ENCODE measurements around the gene JPH4. TPM values are rescaled to one million over a fixed set of nuclear protein-coding genes. Genes with fewer than 3 reads are reported as not detected.

Gene JPH4
- total RNA-seq, 4 donors from 2014 or later, result 0.09 TPM; not detected in 3

DNA sequence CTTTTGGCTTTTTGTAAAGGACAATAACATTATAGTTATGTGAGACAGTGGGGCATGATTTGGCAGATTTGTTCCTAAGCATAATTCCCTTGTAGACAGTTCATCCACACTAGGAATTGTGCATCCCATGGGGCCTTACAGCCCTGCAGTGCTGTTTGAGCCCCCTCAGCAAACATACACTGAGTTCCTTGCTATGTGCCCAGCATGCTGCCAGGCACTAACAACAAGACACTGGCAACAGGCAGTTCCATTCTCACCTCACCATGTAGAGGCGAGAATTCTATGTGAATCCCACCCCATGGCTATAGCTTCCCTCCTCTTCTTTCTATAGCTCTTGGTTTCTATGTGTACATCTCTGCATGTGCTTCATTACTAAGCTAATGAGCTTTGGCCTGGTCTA is 20.6 kb downstream of the JPH4 start:
- Histone ChIP-seq H3K27ac (no peak overlapping the region), H3K4me3 (no peak overlapping the region), H3K36me3 (no peaks in the 10 kb centered on the region), H3K4me1 (peaks cover 19 to 30% of the 10 kb centered on the region in 2 donors), H3K9me3 (no peaks in the 10 kb centered on the region), H3K27me3 (no peaks in the 10 kb centered on the region)
- DNase-seq, result no peak
- in situ Hi-C loops (cut with MboI; ENCODE audit: low sequenced_read_pairs in 4 of 4), result loop anchor here in 3 of 4 donors (5.0 to 25.0 kb wide), 5 partner anchors 76 to 971 kb away; partner anchors contain the start of genes ABHD4 (in 1 of the 3), DAD1 (in 1 of the 3) and PABPN1 (in 1 of the 3)
- intact Hi-C loops (cut with DNase I; ENCODE audit: low total_unique reads), result loop anchor here (2.0 to 10.0 kb wide), 4 partner anchors 89 to 877 kb away; partner anchors contain the start of genes NGDN, PABPN1 and PRMT5
- no peak for TF ChIP-seq POLR2A (IDR thresholded peaks at IDR 0.05)
- TF ChIP-seq, protein P1, sequence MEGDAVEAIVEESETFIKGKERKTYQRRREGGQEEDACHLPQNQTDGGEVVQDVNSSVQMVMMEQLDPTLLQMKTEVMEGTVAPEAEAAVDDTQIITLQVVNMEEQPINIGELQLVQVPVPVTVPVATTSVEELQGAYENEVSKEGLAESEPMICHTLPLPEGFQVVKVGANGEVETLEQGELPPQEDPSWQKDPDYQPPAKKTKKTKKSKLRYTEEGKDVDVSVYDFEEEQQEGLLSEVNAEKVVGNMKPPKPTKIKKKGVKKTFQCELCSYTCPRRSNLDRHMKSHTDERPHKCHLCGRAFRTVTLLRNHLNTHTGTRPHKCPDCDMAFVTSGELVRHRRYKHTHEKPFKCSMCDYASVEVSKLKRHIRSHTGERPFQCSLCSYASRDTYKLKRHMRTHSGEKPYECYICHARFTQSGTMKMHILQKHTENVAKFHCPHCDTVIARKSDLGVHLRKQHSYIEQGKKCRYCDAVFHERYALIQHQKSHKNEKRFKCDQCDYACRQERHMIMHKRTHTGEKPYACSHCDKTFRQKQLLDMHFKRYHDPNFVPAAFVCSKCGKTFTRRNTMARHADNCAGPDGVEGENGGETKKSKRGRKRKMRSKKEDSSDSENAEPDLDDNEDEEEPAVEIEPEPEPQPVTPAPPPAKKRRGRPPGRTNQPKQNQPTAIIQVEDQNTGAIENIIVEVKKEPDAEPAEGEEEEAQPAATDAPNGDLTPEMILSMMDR (IDR thresholded peaks at IDR 0.05 in 4 of 5, conservative IDR thresholded peaks at IDR 0.05 in 1 of 5), result no peak
- no peak for ATAC-seq

DNA sequence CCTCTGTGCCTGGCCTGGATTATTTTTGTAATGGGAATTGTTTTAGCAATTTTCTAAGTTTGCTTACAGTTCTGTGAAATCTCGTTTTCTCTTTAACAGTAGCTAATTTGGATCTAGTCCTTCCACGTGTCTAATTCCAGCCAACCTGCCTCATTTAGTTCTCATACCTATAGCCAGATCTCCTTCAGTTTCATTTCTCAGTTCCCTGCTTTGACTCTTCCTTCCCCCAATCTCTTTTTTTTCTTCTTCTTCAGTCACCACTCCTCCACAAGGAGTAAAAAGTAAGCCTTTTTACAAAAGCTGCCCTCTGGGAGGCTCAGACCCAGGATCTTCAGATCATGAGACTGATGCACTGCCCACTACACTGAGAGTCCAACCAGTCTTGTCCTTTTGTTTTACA is 21.1 kb downstream of the JPH4 start:
- Histone ChIP-seq H3K9me3 (no peaks in the 10 kb centered on the region), H3K27ac (peak overlapping the region in 3 of 4 donors; percentile 95 to 100 (median 98)), H3K36me3 (no peaks in the 10 kb centered on the region), H3K4me1 (peaks cover 19 to 30% of the 10 kb centered on the region in 2 donors), H3K27me3 (no peaks in the 10 kb centered on the region), H3K4me3 (peak overlapping the region in 2 of 4 donors; percentile 93 to 94)
- no peak for DNase-seq
- TF ChIP-seq, protein P1 (IDR thresholded peaks at IDR 0.05 in 4 of 5, conservative IDR thresholded peaks at IDR 0.05 in 1 of 5), result no peak
- TF ChIP-seq POLR2A (IDR thresholded peaks at IDR 0.05), result no peak
- intact Hi-C loops (cut with DNase I; ENCODE audit: low total_unique reads), result loop anchor here (2.0 to 10.0 kb wide), 4 partner anchors 89 to 877 kb away; partner anchors contain the start of genes NGDN, PABPN1 and PRMT5
- in situ Hi-C loops (cut with MboI; ENCODE audit: low sequenced_read_pairs in 4 of 4), result loop anchor here in 3 of 4 donors (5.0 to 25.0 kb wide), 5 partner anchors 75 to 970 kb away; partner anchors contain the start of genes ABHD4 (in 1 of the 3), DAD1 (in 1 of the 3) and PABPN1 (in 1 of the 3)
- no peak for ATAC-seq

DNA sequence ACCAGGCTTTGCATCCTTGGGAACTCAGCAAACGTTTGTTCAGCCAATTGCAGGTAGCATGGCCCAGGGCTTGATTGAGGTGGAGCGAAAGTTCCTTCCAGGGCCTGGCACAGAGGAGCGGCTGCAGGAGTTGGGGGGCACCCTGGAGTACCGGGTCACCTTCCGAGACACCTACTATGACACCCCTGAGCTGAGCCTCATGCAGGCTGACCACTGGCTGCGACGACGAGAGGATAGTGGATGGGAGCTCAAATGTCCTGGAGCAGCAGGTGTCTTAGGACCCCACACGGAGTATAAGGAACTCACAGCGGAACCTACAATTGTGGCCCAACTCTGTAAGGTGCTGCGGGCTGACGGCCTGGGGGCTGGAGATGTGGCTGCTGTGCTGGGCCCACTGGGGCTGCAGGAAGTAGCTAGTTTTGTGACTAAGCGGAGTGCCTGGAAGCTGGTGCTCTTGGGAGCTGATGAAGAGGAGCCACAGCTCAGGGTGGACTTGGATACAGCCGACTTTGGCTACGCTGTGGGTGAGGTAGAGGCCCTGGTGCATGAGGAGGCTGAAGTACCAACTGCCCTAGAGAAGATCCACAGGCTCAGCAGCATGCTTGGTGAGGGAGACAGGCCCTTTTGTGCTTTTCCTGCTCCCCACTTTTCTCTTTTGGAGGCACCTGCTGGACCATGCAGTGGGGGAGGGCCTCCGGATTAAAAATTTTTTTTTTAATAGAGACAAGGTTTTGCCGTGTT is 21.7 kb downstream of the JPH4 start:
- in situ Hi-C loops (cut with MboI; ENCODE audit: low sequenced_read_pairs in 4 of 4), result loop anchor here in 3 of 4 donors (5.0 to 25.0 kb wide), 5 partner anchors 75 to 970 kb away; partner anchors contain the start of genes ABHD4 (in 1 of the 3), DAD1 (in 1 of the 3) and PABPN1 (in 1 of the 3)
- no peaks in the 10 kb centered on the region for H3K27me3 ChIP-seq
- ATAC-seq, result no peak
- peak overlapping the region; percentile 94 to 100 (median 96) for H3K27ac ChIP-seq
- no peaks in the 10 kb centered on the region for H3K9me3 ChIP-seq
- no peak for DNase-seq
- H3K36me3 ChIP-seq, result no peaks in the 10 kb centered on the region
- intact Hi-C loops (cut with DNase I; ENCODE audit: low total_unique reads), result loop anchor here (2.0 to 10.0 kb wide), 4 partner anchors 88 to 878 kb away; partner anchors contain the start of genes NGDN, PABPN1 and PRMT5
- peak overlapping the region; percentile 86 to 98 (median 94) for H3K4me3 ChIP-seq
- peaks cover 20 to 27% of the 10 kb centered on the region in 2 donors for H3K4me1 ChIP-seq
- no peak for TF ChIP-seq POLR2A (IDR thresholded peaks at IDR 0.05)
- TF ChIP-seq, protein P1 (IDR thresholded peaks at IDR 0.05 in 4 of 5, conservative IDR thresholded peaks at IDR 0.05 in 1 of 5), result no peak

DNA sequence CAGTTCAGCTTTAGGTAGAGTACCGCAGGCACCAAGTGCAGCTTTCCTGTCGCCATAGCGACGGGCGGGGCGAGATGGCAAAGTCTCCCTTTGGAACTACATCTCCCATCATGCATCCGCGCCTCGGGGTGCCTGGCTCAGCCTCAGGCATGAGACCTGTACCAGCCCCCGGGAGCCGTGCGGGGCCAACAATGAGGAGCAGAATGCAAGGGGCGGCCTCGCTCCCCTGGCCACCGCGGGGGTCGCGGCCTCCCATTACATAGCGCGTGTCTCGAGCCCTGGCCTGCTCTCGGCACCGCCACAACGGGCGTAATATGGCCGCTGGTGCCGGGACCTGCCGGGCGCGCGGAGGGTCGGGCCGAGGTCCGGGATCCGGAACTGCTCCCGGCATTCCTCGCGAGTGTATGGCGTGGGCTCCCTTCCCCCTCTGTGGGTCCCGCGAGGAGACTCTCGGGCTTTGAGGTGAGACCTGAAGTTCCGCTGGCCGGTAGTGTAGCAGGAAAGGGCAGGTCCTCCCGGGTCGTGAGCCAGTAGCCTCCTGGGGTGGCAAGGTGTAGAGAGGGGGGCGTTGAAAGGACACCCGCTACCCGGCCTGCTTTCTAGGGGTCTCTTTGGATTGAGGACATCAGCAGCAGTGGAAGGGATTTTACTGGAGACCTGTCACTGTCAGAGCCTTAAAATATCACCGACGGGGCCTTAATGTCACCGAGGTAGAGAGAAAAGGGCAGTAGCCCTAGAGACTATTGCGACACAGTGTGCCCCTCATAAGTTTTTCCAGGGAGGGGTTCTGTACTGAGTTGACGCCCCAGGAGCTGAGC is 22.5 kb downstream of the JPH4 start, which contains the start of gene THTPA:
TSS of gene THTPA (plus strand) at position 390 of the 818 bp plus-strand sequence. CDS start 487 bp downstream, outside the sequence.
- Histone ChIP-seq H3K27ac (peak within 1 kb of the TSS; percentile 94 to 100 (median 96)), H3K4me1 (peaks cover 22 to 23% of the 10 kb centered on the region in 2 donors), H3K4me3 (peak within 1 kb of the TSS; percentile 86 to 98 (median 94)), H3K9me3 (no peaks in the 10 kb centered on the region), H3K27me3 (no peaks in the 10 kb centered on the region), H3K36me3 (no peaks in the 10 kb centered on the region)
- peak; percentile 90 for ATAC-seq
- TF ChIP-seq, protein P1 (IDR thresholded peaks at IDR 0.05 in 4 of 5, conservative IDR thresholded peaks at IDR 0.05 in 1 of 5), result no peak
- TF ChIP-seq POLR2A (IDR thresholded peaks at IDR 0.05), result peak in 1 of 2 donors; percentile 17
- DNase-seq, result peak; percentile 81 to 85
- intact Hi-C loops (cut with DNase I; ENCODE audit: low total_unique reads), result loop anchor here (2.0 to 10.0 kb wide), 4 partner anchors 87 to 879 kb away; partner anchors contain the start of genes NGDN, PABPN1 and PRMT5
- in situ Hi-C loops (cut with MboI; ENCODE audit: low sequenced_read_pairs in 4 of 4), result loop anchor here in 3 of 4 donors (5.0 to 25.0 kb wide), 5 partner anchors 74 to 969 kb away; partner anchors contain the start of genes ABHD4 (in 1 of the 3), DAD1 (in 1 of the 3) and PABPN1 (in 1 of the 3)

All from gastrocnemius medialis (tissue), 4 donors.